ENCODE data around the gene DARS2. TPM values are rescaled to one million over a fixed set of nuclear protein-coding genes. Genes with fewer than 3 reads are reported as not detected.

The DARS2 gene
- total RNA-seq, 1 experiment from 2014 or later, result 35.0 TPM

DNA sequence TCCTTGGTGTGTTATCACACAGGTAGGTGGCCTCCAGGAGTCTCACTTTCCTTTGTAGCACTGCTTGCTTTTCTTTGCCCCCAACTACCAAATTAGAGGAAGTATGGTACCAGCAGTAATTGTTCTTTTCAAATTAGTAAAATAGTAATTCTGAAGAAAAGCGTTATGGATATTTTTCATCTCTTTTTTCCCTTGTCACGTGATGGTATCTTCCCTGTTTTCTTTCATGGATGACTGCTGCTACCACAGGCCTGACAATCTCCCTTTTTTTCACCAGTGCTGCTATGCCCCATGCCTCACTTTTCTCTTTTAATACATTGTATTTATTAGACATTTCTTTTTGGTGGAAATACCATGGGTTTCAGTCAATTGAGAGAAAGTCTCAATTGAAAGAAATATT is 47.0 kb downstream of the DARS2 start:
- H3K9ac ChIP-seq (ENCODE audit: extremely low read depth, insufficient read length, low read length), result no peak overlapping the region
- no peak overlapping the region for H2BK5ac ChIP-seq (ENCODE audit: insufficient read length, low read length)
- no peak overlapping the region for H2BK120ac ChIP-seq (ENCODE audit: low read depth, low read length, poor library complexity, severe bottlenecking)
- no peaks in the 10 kb centered on the region for H3K9me3 ChIP-seq (ENCODE audit: control insufficient read depth, low read depth, low read length)
- Mint-ChIP-seq H3K27me3 (ENCODE audit: low read depth) (peaks cover 3% of the 10 kb centered on the region; the same call in 1 of the 2 replicates), H3K4me1 (peaks cover 17 to 19% of the 10 kb centered on the region in 2 experiments), H3K36me3 (ENCODE audit: insufficient read depth in 1 of 3, low read depth in 3 of 3) (peaks cover 26 to 59% (median 45%) of the 10 kb centered on the region in 3 experiments), H3K4me3 (no peak overlapping the region), H3K9me3 (peaks cover 0 to 8% of the 10 kb centered on the region in 2 experiments; a peak in 2 of 5 replicates), H3K27ac (peak overlapping the region in 1 of 3 experiments; percentile 26; a peak in 1 of 7 replicates)
- H4K5ac ChIP-seq (ENCODE audit: insufficient read length, low read depth, low read length), result no peak overlapping the region
- H3K79me1 ChIP-seq (ENCODE audit: insufficient read depth, low read depth, low read length, poor library complexity, severe bottlenecking), result no peaks in the 10 kb centered on the region
- no peaks in the 10 kb centered on the region for H4K20me1 ChIP-seq (ENCODE audit: control insufficient read depth, insufficient read depth, insufficient read length)
- no peak overlapping the region for H3K4me2 ChIP-seq (ENCODE audit: insufficient read depth, insufficient read length, low read length)
- no peak overlapping the region for H4K91ac ChIP-seq (ENCODE audit: insufficient read length, low read depth, low read length)
- H2BK20ac ChIP-seq (ENCODE audit: low read depth, low read length, poor library complexity, severe bottlenecking), result no peak overlapping the region
- H3K4me1 ChIP-seq (ENCODE audit: insufficient read depth, low read length), result no peaks in the 10 kb centered on the region
- H2AK5ac ChIP-seq (ENCODE audit: insufficient read length, low read length), result no peak overlapping the region
- no peak overlapping the region for H2BK15ac ChIP-seq (ENCODE audit: low read depth, low read length)
- H2BK12ac ChIP-seq (ENCODE audit: insufficient read length, low read depth, low read length), result no peak overlapping the region
- peak; percentile 12; the same call in 1 of the 3 replicates for TF ChIP-seq CTCF (conservative IDR thresholded peaks at IDR 0.05)
- H3K23me2 ChIP-seq (ENCODE audit: insufficient read length, low read depth, low read length, poor library complexity, severe bottlenecking), result peaks cover 7% of the 10 kb centered on the region
- H3K18ac ChIP-seq (ENCODE audit: insufficient read length, low read depth, low read length), result no peak overlapping the region
- H4K8ac ChIP-seq (replicated peaks; ENCODE audit: insufficient read length, low read depth, low read length), result no peak overlapping the region
- no peak overlapping the region for H3K23ac ChIP-seq (ENCODE audit: insufficient read length, low read depth, low read length)
- WGBS (ENCODE audit: extremely low coverage, insufficient read length, low lambda C conversion rate), result no CpG with 5 or more reads among the region's 2 CpGs
- no peaks in the 10 kb centered on the region for H3K27me3 ChIP-seq (ENCODE audit: insufficient read depth, low read length)
- no peak overlapping the region for H3K4ac ChIP-seq (ENCODE audit: low read depth, low read length)
- no peak overlapping the region for H3K14ac ChIP-seq (ENCODE audit: insufficient read depth, low read length)
- no peak overlapping the region for H3K56ac ChIP-seq (ENCODE audit: insufficient read length, low read depth, low read length)
- no peak overlapping the region for H3K27ac ChIP-seq (ENCODE audit: insufficient read length, low read depth, low read length)
- peaks cover 12% of the 10 kb centered on the region; the same call in 1 of the 2 replicates for H3K79me2 ChIP-seq (ENCODE audit: insufficient read depth, low read length)
- DNase-seq, result no peak
- H3T11ph ChIP-seq (ENCODE audit: low read length), result no peak overlapping the region
- H2AFZ ChIP-seq (ENCODE audit: low read length), result no peak overlapping the region
